Endothelial cell of umbilical vein (primary cell): ENCODE data around the gene MYLK. TPM values are rescaled to one million over a fixed set of nuclear protein-coding genes. Genes with fewer than 3 reads are reported as not detected.

Source experiments
- BruUV-seq: library from RNA; stranded (reverse); fragments of 400-500 nt; replicated peaks from 2 replicates; lab custom pipeline; 2021; lab: Mats Ljungman, UMichigan
- CTCF ChIA-PET: fragments of 300-600, 350-600 bp; sonication (Branson Sonifier 250); formaldehyde crosslinking; loops from one replicate; lab custom pipeline; 2021; ENCODE audit warnings: antibody characterized with exemption, inconsistent platforms; lab: Charles Lee
- POLR2A ChIA-PET: fragments of 300-600, 350-600 bp; sonication (Branson Sonifier 250); formaldehyde crosslinking; loops from one replicate; lab custom pipeline; 2021; ENCODE audit warnings: antibody characterized with exemption, inconsistent platforms; lab: Charles Lee
- DNase-seq: peaks from one replicate; pipeline ENCODE4 v3.0.0-alpha.2; 2011; ENCODE audit warnings: low read depth, low spot score
- FAIRE-seq: peaks from 2 replicates; lab custom pipeline; 2011; peaks lifted over from hg19 to GRCh38; lab: Jason Lieb, UNC
- H2AFZ ChIP-seq: 2 replicates; pipeline ENCODE4 v1.6.0; 2012; ENCODE audit warnings: low read depth, low read length, control low read depth, inconsistent platforms
- H3K27ac ChIP-seq: 2 replicates; pipeline ENCODE4 v1.5.1; 2011; ENCODE audit warnings: low read depth, mild to moderate bottlenecking, control low read depth, low read length, moderate library complexity; ENCODE audit not compliant: insufficient read depth
- H3K27me3 ChIP-seq, 2 experiments: 2 replicates each; pipeline versions ENCODE4 v1.6.0 to v1.6.1; 2011; ENCODE audit warnings: low read length in 2 of 2, mixed read lengths in 1 of 2; ENCODE audit not compliant: control insufficient read depth in 2 of 2, insufficient read depth in 2 of 2
- H3K36me3 ChIP-seq, 2 experiments: 2 replicates in 1 of 2; 3 replicates in 1 of 2; pipeline ENCODE4 v1.5.1; 2011; ENCODE audit warnings: low read length in 2 of 2, mild to moderate bottlenecking in 1 of 2, moderate library complexity in 1 of 2; ENCODE audit not compliant: control insufficient read depth in 2 of 2, insufficient read depth in 2 of 2; ENCODE audit errors: extremely low read depth in 1 of 2
- H3K4me1 ChIP-seq: 3 replicates; pipeline ENCODE4 v1.5.1; 2011; ENCODE audit warnings: mild to moderate bottlenecking, low read length; ENCODE audit not compliant: control insufficient read depth, insufficient read depth; ENCODE audit errors: extremely low read depth
- H3K4me2 ChIP-seq: 2 replicates; pipeline ENCODE4 v1.6.1; 2011; ENCODE audit warnings: low read length, control low read depth, mixed read lengths; ENCODE audit not compliant: insufficient read depth
- H3K4me3 ChIP-seq, 3 experiments: fragments of 200-600 bp in 1 of 3; sonication (generic), shearing (Covaris generic) in 1 of 3; replicated peaks in 1 of 3; 2 replicates each; pipeline ENCODE4 v1.5.1; 2011 to 2016; ENCODE audit warnings: control low read depth in 3 of 3, low read length in 3 of 3, mild to moderate bottlenecking in 2 of 3, inconsistent platforms in 1 of 3, low read depth in 1 of 3, moderate library complexity in 1 of 3; ENCODE audit not compliant: insufficient read depth in 1 of 3
- H3K79me2 ChIP-seq: 2 replicates; pipeline ENCODE4 v1.6.0; 2012; ENCODE audit warnings: low read length, inconsistent platforms; ENCODE audit not compliant: control insufficient read depth, insufficient read depth
- H3K9ac ChIP-seq: replicated peaks from 2 replicates; pipeline ENCODE3; 2011; ENCODE audit warnings: low read length, control low read depth; ENCODE audit not compliant: insufficient read depth; ENCODE audit errors: extremely low read depth
- H3K9me1 ChIP-seq: replicated peaks from 3 replicates; pipeline ENCODE4 v1.6.0; 2011; ENCODE audit warnings: mild to moderate bottlenecking, low read length; ENCODE audit not compliant: control insufficient read depth, insufficient read depth; ENCODE audit errors: extremely low read depth
- H3K9me3 ChIP-seq: replicated peaks from 2 replicates; pipeline ENCODE4 v1.5.1; 2012; ENCODE audit warnings: low read length, inconsistent platforms; ENCODE audit not compliant: control insufficient read depth, insufficient read depth
- H4K20me1 ChIP-seq: replicated peaks from 2 replicates; pipeline ENCODE3; 2011; ENCODE audit warnings: mild to moderate bottlenecking, low read length; ENCODE audit not compliant: control insufficient read depth, insufficient read depth; ENCODE audit errors: extremely low read depth
- CTCF ChIP-seq, 2 donors: IDR thresholded peaks; 1 replicate in 1 of 2; 2 replicates in 1 of 2; pipeline ENCODE4 v1.5.1; 2011; ENCODE audit warnings: low read length in 2 of 2, mild to moderate bottlenecking in 2 of 2, moderate library complexity in 2 of 2, control low read depth in 1 of 2, inconsistent platforms in 1 of 2, low read depth in 1 of 2; ENCODE audit not compliant: insufficient read depth in 1 of 2; ENCODE audit errors: extremely low read depth in 1 of 2
- EZH2 ChIP-seq: IDR thresholded peaks from 2 replicates; pipeline ENCODE4 v1.6.1; 2012; ENCODE audit warnings: borderline replicate concordance, low read depth, mild to moderate bottlenecking, moderate library complexity, low read length, inconsistent platforms; ENCODE audit not compliant: severe bottlenecking
- FOS ChIP-seq: IDR thresholded peaks from 2 replicates; pipeline ENCODE4 v1.6.1; 2011; ENCODE audit warnings: mild to moderate bottlenecking, low read length, moderate library complexity, borderline replicate concordance; ENCODE audit not compliant: insufficient read depth
- JUN ChIP-seq: IDR thresholded peaks from 2 replicates; pipeline ENCODE4 v1.6.1; 2011; ENCODE audit warnings: borderline replicate concordance, low read depth; ENCODE audit not compliant: insufficient read length, insufficient read depth
- MYC ChIP-seq: IDR thresholded peaks from one replicate; pipeline ENCODE4 v1.6.1; 2011; ENCODE audit warnings: mild to moderate bottlenecking, low read depth, low read length
- POLR2A ChIP-seq: IDR thresholded peaks from 2 replicates; pipeline ENCODE4 v1.6.1; 2012; ENCODE audit warnings: low read depth, mild to moderate bottlenecking, control low read depth, low read length
- POLR2AphosphoS5 ChIP-seq: IDR thresholded peaks from 2 replicates; pipeline ENCODE4 v1.6.1; 2012; ENCODE audit warnings: low read depth, mild to moderate bottlenecking, control low read depth, low read length, moderate library complexity; ENCODE audit not compliant: insufficient read depth
- dilution Hi-C: fragments of 300-500 bp; cut with MboI; formaldehyde crosslinking; loops from one replicate; pipeline ENCODE4 v1.15.0; 2019; ENCODE audit warnings: low sequenced_read_pairs; ENCODE audit not compliant: extremely low pct_ligation_motif_present
- intact Hi-C: fragments of 100-400 bp; cut with micrococcal nuclease; formaldehyde crosslinking; loops from one replicate; pipeline ENCODE4 v1.10.0; 2022
- polyA plus RNA-seq, 4 experiments: library from polyadenylated mRNA; depleted of rRNA in 3 of 4; stranded (reverse) in 3 of 4; unstranded in 1 of 4; fragments of >200 nt; gene quantifications; 2 replicates each; pipeline versions ENCODE4 v1.2.1 to v1.2.3, GENCODE V29; 2011 to 2012; ENCODE audit warnings: missing spikeins in 1 of 4
- total RNA-seq: library from RNA; stranded (reverse); gene quantifications from 2 replicates; pipeline ENCODE4 v1.2.3, GENCODE V29; 2021
- TF ChIP-seq, protein P1 (sequence below): IDR thresholded peaks from 2 replicates; pipeline ENCODE4 v1.6.1; 2011; ENCODE audit not compliant: insufficient read depth, insufficient read length

MYLK gene
- total and polyA plus RNA-seq, 2 donors (not counting 3 experiments of a cell fraction or from before 2014, with no cell fraction given): 10.0 to 22.2 TPM

DNA sequence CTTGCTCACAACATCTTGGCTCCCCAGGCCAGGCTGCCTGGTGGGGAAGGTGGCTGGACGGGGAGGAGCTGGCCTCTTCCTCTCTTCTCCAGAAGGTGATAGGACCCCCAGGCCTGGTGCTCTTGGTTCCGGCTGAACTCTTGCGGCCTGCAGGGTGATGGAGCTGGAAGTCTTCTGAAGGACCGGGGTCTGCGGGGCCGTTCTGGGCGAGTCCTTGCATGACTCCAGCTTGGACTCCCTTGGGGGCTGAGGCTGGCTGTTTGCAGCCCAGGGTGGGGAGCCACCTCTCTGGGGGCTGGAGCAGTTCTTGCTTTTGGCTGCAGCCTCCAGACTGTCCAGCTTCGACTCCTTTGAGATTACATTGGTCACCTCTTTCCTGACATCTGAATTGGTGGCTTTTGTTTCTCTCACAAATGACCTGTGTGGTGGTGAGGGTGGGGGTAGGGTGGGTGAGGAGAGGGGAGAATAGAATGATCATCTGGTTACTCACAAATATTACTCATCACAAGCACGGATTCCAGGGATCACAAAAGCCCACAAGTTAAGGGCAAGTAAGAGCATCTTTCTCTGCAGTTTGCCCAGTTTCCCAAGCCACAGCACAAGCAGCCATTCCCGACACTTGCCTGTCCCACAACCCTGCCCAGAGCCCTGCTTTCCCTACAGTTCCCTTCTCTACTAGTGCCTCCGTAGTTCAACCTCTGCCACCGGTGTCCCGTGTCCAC lies 150.2 kb downstream of the MYLK start:
- FAIRE-seq (no peak), DNase-seq (no peak)
- dilution Hi-C loops: no loop called here
- Histone ChIP-seq H3K36me3 (no peaks in the 10 kb centered on the region), H3K79me2 (no peaks in the 10 kb centered on the region), H3K27ac (no peak overlapping the region), H3K9me1 (no peaks in the 10 kb centered on the region), H3K27me3 (peaks cover 8% of the 10 kb centered on the region in 2 experiments), H2AFZ (no peak overlapping the region), H3K9me3 (no peaks in the 10 kb centered on the region), H3K4me3 (no peak overlapping the region), H3K4me2 (no peak overlapping the region), H3K9ac (no peak overlapping the region), H4K20me1 (no peaks in the 10 kb centered on the region), H3K4me1 (no peaks in the 10 kb centered on the region)
- intact Hi-C loops: no loop called here
- no TSS peak for BruUV-seq
- CTCF ChIA-PET: interaction anchor here (0.9 to 2.9 kb wide), 3 partner anchors 10 to 92 kb away, joined by 3 to 13 read pairs (median 4); no protein-coding TSS in a partner anchor
- TF ChIP-seq POLR2AphosphoS5: no peak
- no peak for TF ChIP-seq JUN
- TF ChIP-seq CTCF (IDR thresholded peaks at IDR 0.05; ENCODE audit: extremely low read depth in 1 of 2, insufficient read depth in 1 of 2, low read depth in 1 of 2, low read length in 2 of 2): no peak
- TF ChIP-seq MYC: no peak
- no peak for TF ChIP-seq FOS
- TF ChIP-seq, protein P1, sequence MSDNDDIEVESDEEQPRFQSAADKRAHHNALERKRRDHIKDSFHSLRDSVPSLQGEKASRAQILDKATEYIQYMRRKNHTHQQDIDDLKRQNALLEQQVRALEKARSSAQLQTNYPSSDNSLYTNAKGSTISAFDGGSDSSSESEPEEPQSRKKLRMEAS: no peak
- TF ChIP-seq EZH2: no peak
- TF ChIP-seq POLR2A: no peak
- POLR2A ChIA-PET: no interaction called here
